Measurements from ENCODE around the gene HSFX3. TPM values are rescaled to one million over a fixed set of nuclear protein-coding genes. Genes with fewer than 3 reads are reported as not detected.
"Not testable (repeated sequence)": the region's sequence is repeated elsewhere in the genome, so short reads cannot be mapped to it uniquely, and the experiment has no call there.

Gene HSFX3, protein sequence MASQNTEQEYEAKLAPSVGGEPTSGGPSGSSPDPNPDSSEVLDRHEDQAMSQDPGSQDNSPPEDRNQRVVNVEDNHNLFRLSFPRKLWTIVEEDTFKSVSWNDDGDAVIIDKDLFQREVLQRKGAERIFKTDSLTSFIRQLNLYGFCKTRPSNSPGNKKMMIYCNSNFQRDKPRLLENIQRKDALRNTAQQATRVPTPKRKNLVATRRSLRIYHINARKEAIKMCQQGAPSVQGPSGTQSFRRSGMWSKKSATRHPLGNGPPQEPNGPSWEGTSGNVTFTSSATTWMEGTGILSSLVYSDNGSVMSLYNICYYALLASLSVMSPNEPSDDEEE
- not detected for total RNA-seq

DNA sequence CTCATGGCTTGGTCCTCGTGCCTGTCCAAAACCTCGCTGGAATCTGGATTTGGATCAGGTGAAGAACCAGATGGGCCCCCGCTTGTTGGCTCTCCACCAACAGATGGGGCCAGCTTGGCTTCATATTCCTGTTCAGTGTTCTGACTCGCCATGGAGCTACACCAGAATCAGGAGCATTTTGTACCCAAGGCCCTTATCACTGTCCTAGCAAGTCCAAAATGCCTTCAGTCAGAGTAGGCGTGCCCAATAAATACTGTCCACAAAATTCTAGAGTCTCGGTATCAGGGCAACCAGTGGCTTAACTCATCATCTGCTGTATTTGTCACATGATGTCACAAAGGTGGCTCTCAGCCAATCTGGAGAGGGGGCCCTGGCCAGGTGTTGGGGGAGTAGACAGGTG, at the start of gene HSFX3:
Gene HSFX3 (minus strand): TSS at position 224 of the 400 bp plus-strand sequence. CDS start 72 bp downstream, at position 152.
- not testable (repeated sequence) for DNase-seq (ENCODE audit: low read depth in 2 of 3, low spot score in 2 of 3)

DNA sequence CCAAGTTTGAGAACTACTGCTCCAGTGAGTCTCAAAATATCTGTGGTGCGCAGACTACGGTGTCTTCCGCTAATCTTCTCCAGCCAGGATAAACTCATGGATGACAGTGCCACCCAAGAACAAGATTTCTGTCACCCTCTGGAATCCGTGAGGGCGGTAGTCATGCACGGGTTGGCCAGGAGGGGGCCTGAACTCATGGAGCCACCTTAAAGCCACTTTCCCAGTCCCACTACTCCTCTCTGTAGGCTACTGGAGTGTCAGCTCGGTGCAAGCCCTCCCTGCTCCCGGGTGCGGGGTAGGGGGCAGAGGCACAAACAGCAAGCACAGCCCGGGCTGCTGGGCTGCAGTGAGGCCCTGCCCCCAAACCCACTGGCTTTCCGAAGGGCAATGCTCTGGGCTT, 48.9 kb upstream of the HSFX3 start:
- DNase-seq (ENCODE audit: low read depth in 2 of 3, low spot score in 2 of 3), result not testable (repeated sequence)

DNA sequence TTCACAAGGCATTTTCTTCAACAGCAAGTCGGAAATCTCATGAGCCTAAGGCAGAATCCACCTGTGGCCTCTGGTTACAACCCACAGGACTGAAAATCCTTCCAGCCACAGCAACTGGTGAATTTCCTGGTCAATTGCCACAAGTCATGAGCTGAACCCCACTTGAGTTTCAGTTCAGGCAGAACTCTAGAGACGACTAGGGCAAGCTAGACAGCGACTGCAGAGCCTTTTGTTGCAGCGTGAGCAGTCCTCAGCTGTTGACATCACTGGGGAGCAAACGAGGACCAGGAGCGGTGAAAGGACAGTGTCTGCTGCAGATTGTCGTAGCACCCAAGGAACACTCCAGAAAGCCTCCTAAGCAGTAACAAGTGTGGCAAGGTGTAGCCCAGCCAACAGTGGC, 46.2 kb upstream of the HSFX3 start:
- DNase-seq (ENCODE audit: low read depth in 2 of 3, low spot score in 2 of 3), result not testable (repeated sequence)

DNA sequence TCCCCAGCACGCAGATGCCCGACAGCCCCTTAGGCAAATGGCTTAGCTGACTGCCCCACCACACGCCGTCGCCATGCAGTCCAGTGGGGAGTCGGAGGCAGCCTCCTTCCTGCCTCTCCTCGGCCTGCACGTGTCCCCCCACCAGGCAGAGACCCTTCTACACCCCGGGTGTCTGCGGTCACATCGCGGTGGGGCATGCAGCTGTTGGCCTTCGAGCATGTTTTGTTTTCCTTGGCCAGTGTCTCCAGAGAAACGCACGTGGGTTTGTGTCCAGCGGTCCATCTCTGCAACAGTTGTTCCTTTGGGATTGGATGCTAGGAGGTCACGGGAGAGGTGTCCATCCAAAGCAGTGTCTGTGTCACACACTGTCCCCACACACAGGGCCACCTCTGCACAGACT, 45.5 kb upstream of the HSFX3 start, which contains the start of gene HSFX2:
Gene HSFX2 (minus strand): TSS at position 101 of the 400 bp plus-strand sequence. CDS start 614 bp downstream, outside the sequence.
- DNase-seq (ENCODE audit: low read depth in 2 of 3, low spot score in 2 of 3), result not testable (repeated sequence)

DNA sequence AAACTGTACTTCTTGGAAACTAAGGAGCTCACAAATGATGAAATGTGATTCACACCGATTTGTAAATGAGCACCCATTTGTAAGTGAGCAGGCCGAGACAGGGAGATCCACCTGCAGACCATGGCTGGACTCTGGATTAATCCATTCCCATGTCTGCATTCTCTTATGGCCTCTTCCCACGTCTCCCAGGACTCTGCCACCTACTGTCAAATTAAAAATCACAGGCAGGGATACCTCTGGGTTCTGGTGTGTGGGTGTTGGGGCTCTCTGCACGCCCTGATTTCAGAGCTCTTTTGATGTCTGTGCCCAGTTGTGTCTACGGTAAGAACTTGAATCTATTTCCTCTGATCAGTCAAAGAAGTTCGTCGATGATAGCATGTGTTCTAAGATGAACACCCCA, 41.3 kb upstream of the HSFX3 start:
- DNase-seq (ENCODE audit: low read depth in 2 of 3, low spot score in 2 of 3), result not testable (repeated sequence)

DNA sequence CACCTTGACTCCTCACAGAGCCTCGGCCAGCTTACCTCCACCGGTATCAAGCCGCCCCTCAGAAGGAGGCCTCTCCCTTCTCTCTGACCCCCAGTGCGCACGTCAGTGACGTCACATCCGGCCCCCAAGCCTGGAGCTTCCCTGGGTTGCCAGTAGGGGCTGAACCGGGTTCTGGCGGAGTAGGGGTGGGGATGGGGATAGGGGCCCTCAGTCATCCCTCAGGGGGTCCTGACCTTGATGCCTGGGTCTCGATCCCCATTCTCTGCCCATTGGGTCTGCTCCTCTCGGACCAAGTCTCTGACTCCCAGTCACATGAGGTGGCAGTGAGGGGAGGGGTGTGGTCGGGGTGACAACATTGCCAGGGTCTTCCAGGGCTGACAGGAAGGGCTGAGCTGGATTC, 37.6 kb upstream of the HSFX3 start, which contains the start of gene MAGEA9B:
Gene MAGEA9B (minus strand): TSS at position 101 of the 400 bp plus-strand sequence. CDS start 4,280 bp downstream, outside the sequence.
- not testable (repeated sequence) for DNase-seq (ENCODE audit: low read depth in 2 of 3, low spot score in 2 of 3)

DNA sequence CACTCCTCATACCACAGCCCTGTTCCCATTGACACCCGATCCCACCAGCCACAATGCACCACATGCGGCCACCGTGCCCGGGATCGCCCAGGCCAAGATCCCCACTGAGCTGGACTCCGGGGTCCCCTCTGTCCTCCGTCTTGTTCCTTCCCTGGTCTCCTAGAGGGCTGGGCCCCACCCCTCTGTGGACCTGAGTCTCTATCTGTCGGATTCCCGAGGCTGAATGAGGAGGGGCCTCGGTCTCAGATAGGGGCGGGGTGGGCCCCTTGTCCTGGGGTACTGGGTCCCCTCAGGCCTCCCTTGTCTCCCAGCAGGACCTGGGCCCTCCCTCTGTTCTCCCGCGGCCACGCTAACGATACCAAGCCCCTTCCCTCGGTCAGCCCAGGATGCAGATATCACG, 35.9 kb upstream of the HSFX3 start:
- not testable (repeated sequence) for DNase-seq (ENCODE audit: low read depth in 2 of 3, low spot score in 2 of 3)

DNA sequence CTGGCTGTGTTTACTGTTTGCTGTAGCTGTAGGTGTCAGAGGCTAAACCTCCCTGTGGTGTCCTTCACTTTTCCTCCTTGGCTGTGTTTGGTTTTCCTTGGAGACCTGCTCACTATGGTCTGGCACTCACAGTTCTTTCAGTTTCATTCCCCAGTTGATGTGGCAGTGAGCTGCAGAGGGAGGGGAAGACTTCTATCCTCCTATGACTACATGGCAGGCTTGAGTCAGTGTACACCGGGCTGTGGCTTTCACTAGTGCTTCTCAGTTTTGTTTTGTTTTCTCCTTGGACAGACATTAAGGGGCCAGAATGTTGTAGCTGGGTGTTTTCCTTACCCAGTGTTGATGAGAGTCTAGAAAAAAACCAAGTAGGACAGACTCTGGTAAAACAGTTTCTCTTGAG, 23.7 kb upstream of the HSFX3 start:
- not testable (repeated sequence) for DNase-seq (ENCODE audit: low read depth in 2 of 3, low spot score in 2 of 3)

DNA sequence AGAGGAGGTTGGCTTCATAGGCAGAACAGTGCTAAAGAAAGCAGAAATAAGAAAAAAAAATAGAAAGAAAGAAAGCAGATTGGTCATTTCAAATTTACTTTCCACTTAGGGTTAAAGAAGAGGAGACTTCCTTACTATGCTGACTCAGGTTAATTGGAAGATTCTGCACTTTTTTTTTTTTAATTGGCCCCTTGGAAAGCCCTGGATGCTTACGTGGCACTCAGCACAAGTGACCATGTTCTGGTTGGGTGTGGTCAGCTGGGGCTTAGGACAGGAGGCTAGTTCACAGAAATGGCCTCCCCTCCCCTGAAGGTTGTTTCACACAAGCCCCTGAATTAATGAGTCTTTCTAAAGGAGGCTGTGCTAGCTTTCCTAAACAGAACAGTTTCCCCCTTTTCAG, 23.0 kb upstream of the HSFX3 start:
- DNase-seq (ENCODE audit: low read depth in 2 of 3, low spot score in 2 of 3), result peak in 1 of 3 donors; percentile 0

DNA sequence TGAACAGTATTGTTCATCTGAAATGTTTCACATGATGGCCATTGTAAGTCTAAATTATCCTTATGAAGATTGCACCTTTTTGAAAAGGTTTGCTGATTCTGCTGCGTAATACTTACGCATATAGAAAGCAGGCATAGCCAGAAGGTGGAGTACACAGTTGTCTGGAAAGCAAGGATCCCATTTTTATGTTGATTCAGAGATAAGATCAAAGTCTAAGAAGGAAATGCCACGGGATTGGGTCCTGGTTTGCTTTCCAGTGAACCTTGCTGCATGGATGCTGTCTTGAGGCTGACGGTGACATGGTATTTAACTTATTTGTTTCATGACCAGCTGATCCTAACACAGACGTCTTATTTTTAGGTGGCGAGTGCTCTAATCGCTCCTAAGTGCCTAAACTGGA, 22.0 kb upstream of the HSFX3 start:
- DNase-seq (ENCODE audit: low read depth in 2 of 3, low spot score in 2 of 3), result no peak

DNA sequence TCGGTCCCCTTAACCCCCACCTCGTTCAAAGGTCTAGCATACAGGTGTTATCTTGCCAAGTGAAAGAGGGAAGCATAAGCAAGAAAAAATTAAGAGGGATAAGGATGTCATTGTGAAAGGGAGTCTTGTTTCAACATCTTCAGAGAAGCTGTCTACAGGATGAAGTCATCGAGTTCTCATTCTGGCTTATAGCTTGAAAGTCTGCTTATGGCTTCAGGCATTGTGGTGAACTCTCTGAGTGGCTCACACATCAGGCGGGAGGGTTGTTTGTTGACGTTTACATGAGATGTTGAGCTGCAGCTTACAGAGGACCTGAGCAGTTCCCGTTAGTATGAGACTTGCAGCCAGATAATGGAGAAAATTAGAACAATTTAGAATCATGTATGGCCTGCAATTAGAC, 20.9 kb upstream of the HSFX3 start:
- DNase-seq (ENCODE audit: low read depth in 2 of 3, low spot score in 2 of 3), result no peak

DNA sequence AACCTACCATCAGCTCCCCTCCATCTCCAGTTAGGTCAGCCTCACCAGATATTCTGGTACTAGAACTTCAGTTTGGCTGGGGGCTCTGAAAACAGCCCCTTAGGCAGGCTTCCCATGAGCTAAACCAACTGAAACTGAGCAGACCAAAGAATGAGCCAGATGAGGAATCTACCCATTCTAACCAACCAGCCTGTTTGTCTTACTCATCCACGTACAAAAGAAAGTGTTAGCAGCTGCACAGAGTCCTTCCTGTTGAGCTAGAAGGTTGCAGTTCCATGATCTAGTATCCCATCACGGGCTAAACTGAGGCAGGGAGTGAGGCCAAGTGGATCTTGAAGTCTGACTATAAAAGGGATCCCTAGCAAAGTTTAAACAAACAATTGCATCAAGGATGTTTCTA, 20.0 kb upstream of the HSFX3 start:
- DNase-seq (ENCODE audit: low read depth in 2 of 3, low spot score in 2 of 3), result no peak

DNA sequence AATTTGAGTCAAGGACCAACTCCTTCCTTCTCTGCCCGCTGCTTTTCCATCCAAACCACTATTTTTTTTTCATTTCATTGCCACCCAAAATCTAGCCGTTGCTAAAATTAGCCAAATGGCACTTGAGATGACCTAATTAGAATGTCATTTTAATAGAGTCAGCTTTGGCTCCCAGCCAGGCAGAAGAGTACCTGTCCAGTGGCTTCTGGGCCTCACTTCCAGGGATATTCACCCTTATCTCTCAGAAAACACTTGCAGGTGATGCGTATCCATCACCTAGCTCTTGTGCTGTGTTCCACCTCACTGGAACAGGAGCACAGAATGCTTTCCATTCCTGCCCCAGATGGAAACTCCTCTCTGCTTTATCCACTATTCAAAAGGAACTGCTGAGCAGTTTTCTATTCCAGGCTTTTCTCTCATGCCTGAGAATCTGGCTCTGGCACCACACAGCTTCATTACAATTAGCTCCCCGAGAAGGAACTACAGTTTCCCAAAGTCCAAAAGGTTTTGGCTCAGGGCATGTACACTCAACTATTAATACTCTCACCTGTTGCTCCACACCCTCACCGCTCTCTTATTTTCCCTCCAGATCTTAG, 19.1 kb upstream of the HSFX3 start:
- DNase-seq (ENCODE audit: low read depth in 2 of 3, low spot score in 2 of 3), result no peak

DNA sequence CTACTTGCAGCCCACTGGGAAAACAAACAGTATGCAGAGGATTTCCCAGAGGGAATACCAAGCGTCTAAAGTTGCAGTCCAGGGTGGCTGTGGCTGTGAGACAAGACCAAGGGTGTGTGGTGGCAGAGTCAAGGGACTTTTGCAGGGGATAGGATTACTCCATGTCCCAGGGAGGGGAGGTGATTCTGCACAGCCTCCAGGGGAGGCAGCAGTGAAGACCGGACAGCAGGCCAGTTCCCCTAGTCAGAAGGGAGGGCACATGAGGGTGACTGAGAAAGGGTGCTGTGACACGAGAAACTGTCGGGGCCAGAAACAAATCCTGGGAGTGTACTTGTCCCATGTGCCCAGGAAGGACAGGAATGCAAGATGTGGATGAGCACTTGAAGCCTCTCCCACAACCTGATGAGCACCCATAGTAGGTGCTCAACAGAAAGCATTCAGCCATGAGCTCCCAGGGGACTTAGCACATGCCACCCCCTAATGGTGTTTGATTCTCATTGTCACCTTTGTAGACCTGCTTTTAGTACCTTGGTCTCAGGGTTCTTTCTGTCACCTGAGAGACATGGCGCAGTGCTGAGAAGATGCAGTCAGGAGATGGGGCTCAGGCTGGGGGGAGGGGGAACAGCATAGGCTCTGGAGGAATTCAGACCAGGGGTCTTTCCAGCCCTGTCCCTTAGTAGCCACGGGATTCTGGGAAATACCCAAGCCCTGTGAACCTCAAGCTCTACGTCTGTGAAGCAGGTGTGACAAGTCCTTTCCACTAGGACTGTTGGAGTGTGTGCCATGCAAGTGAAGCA, 18.1 kb upstream of the HSFX3 start:
- no peak for DNase-seq (ENCODE audit: low read depth in 2 of 3, low spot score in 2 of 3)

DNA sequence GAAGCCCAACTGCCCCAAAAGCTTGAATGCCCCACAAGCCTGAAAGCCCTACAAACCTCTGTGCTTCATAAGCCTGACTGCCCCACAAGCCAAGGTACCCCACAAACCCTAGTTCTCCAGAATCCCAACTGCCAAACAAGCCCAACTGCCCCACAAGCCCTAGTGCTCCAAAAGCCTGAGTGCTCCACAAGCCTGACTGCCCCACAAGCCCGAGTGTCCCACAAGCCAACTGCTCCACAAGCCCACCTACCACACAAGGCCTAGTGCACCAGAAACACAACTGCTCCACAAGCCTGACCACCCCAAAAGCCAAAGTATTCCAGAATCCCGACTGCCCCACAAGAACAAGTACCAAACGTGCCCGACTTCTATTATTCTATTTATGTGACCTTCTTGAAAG, 13.6 kb upstream of the HSFX3 start:
- DNase-seq (ENCODE audit: low read depth in 2 of 3, low spot score in 2 of 3), result no peak

DNA sequence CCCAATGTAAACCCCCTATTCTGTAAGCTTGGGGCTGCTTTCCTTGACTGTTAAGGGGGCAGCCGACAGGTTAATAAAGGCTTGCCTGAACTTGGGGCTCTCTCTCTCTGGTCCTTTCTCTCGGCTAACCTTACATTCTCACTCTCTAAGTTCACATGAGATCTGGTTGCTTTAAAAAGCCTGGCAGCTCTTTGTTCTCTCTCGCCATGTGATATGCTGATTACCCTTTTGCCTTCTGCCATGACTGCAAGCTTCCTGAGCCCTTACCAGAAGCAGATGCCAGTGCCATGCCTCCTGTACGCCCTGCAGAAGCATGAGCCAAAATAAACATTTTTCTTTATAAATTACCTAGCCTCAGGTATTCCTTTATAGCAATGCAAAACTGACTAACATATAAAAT, 5.5 kb upstream of the HSFX3 start:
- DNase-seq (ENCODE audit: low read depth in 2 of 3, low spot score in 2 of 3), result not testable (repeated sequence)

DNA sequence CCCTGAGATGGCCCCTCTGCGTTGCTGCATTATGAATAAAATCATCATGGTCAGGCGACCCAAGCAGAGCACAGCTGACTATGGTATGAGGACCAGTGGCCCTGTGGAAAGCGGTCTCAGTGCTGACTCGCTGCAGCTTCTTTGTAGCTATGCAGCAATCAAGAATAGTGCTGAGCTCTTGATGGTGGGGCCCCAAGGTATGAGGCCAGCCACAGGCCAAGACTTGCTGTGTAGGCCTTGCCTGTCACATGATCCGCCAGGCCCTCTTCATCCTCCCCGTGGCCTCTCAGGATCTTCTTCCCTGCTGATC, 2.2 kb upstream of the HSFX3 start:
- not testable (repeated sequence) for DNase-seq (ENCODE audit: low read depth in 2 of 3, low spot score in 2 of 3)

DNA sequence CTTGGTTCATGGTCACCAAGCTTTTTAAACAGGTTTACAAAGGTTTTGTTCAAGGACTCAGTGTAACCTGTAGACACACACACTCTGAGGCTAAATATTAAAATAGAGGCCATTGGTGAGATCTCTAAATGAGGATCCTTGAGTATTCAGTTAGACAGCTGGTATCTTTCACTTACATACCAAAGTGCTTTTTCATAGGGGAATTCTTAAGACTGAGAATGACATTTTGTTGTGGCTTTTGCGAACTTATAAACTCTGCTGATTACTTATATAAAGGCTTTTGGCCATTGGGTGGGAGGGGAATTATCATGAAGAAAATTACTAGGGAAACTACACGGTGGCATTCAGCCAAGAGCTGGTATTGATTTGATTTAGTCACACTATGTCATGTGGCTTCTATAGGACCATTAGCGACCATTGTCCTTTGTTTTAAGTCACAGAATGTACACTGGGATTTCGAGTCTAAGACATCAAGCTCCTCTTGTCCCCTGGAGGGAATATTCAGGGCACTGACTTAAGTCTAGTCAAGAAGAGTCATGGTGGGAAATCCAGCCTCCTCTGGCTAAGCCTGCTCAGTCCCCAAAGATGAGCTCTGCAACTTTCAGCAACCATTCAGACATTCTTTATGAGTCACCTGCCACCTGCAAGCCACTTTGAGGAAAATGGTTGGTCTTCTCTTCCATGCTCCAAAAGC, 1.7 kb upstream of the HSFX3 start:
- not testable (repeated sequence) for DNase-seq (ENCODE audit: low read depth in 2 of 3, low spot score in 2 of 3)

DNA sequence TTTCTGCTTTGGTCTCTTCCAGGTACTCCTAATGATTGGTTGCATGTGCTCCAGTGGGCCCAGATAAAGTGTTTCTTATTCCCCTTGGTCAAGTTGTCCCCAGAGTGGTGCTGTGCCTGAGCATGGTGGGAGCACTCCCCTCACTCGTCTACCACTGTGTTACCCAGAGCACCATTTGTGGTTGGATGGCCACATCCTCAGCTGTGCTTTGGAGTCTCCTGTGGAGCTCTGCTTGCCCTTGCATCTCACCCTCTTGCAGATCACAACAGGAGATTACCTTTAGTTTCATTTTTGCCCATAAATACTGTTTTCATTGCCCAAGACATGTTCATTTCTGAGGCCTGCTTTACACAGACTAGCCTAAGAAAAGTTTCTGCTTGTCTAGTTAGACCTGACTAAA, 730 bp upstream of the HSFX3 start:
- not testable (repeated sequence) for DNase-seq (ENCODE audit: low read depth in 2 of 3, low spot score in 2 of 3)

DNA sequence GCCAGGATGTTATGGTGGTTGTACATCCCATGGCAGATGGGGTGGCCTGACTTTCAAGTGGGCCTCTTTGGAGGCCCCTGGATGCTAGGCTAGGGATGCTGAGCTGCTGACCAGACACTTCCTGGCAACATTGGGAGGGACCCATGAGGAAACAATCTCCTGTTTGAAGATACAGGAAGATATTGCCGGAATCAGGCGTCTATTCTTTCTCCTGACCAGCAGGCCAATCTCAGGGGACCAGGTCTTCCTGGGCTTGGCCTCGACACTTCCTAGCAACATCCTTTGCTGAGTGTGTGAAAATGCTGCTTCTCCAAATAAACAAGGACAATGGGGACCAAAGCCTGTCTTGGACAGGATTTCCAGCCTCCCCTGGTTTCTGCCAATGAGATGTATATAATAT, 1.9 kb downstream of the HSFX3 start:
- not testable (repeated sequence) for DNase-seq (ENCODE audit: low read depth in 2 of 3, low spot score in 2 of 3)

DNA sequence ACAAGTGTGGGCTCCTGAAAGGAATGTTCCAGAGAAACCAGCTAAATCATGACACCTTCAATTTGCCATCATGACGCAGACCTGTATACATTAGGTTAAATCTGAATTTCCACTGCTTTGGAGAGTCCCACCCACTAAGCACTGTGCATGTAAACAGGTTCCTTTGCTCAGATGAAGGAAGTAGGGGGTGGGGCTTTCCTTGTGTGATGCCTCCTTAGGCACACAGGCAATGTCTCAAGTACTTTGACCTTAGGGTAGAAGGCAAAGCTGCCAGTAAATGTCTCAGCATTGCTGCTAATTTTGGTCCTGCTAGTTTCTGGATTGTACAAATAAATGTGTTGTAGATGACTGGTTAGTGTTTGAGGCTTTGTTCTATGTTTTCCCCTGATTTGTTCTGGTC, 2.8 kb downstream of the HSFX3 start:
- not testable (repeated sequence) for DNase-seq (ENCODE audit: low read depth in 2 of 3, low spot score in 2 of 3)

Data from hematopoietic multipotent progenitor cell (in vitro differentiated cells).